SK-N-SH treated with all-trans-retinoic acid at 6 μM for 48 hours (cell line): Measurements from ENCODE around the gene IL4R.

Experiments
- BACH2 ChIP-seq: fragments of 250-450 bp; sonication (Bioruptor Pico); IDR thresholded peaks from 2 replicates; pipeline ENCODE4 v1.9.0; 2021; ENCODE audit warnings: mild to moderate bottlenecking, borderline replicate concordance
- TSHZ2 ChIP-seq: fragments of 250-450 bp; sonication (Bioruptor Pico); IDR thresholded peaks from 2 replicates; pipeline ENCODE4 v1.5.0; 2020; ENCODE audit warnings: mild to moderate bottlenecking, moderate library complexity

- TF ChIP-seq TSHZ2 (CRISPR knock-in tag) (no peak), BACH2 (CRISPR knock-in tag) (no peak)
Observed at GRCh38 chr16:27377666-27378485, 64.1 kb downstream of the IL4R start.
